Stimulated activated CD4-positive, alpha-beta T cell treated with anti-CD3 and anti-CD28 coated beads, Interleukin-2, amount 100 ng/mL, for 4 hours (primary cell): ENCODE results near the gene NACA2.
"Not testable (repeated sequence)": the region's sequence is repeated elsewhere in the genome, so short reads cannot be mapped to it uniquely, and the experiment has no call there.

Source experiments
- DNase-seq: peaks from one replicate; pipeline ENCODE4 v3.0.0-alpha.2; 2020; ENCODE audit warnings: low read depth

The NACA2 gene

DNA sequence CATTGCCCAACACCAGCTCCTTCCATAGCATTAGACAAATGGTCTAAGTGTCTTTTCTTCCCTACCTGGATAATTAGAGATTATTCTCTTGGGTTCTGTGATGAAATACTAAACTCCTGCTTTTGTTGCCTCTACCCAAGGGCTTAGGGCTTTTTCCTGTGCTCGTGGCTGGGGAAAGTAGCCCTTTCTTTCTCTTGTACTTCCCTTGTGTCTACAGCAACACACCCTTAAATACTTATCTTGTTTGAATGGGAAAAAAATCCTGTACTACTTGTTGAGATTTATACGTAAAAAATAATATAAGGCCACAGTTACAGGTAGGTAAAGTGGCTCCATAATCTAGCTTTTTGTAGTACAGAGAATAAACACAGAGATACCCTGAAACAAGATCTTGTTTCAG lies 7.0 kb upstream of the NACA2 start:
- DNase-seq = no peak

DNA sequence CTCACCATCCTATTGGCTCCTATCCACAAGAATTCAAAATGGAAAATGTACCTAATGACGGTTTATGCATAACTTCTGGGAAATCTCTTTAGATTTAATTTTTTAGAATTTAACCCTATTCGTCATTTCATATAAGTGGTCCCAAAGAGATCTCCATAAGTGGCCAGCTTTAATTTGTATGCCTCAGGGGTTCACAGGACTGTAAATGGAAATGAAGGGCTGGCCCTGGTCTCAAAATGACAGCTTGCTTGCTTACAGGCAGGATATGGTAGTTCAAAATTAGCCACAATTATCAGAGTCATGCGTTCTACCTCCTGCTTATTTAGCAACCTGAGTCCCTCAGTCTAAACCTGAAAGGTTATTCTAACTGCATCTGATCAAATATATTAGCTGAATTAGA lies 6.6 kb upstream of the NACA2 start:
- DNase-seq = no peak

DNA sequence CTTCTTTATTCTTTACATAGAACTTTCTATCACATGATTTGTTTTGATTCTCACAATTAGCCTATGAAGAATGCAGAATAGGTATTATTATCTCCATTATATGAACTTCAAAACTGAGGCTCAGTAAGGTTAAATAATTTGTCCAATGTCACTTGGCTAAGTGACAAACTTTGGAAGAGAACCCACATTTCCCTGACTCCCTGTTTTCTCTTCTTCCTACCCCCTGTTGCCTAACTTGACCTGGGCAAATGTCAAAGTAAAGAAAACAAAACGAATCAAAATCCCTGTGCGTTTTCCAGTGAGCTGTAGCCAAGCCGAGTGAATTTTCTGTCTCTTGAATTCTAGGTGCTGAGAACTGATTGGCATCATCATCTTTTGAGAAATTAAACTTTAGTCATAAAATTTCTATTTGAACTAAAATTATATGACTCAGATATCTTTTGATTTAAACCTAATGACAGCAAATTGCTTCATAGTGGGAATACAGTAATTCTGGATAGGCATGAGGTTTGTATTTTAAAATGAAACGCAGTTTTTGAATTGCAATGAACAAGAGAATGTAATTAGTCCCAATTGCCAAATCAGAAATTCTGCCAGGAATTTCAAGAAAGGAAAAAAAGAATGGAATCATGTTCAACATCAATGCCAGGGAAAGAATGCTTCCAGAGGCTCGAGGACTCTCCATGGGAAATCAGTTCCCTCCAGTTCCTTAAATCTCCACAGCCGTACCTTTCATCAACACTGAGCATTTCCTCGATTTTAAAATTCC lies 4.6 kb upstream of the NACA2 start:
- DNase-seq = no peak

DNA sequence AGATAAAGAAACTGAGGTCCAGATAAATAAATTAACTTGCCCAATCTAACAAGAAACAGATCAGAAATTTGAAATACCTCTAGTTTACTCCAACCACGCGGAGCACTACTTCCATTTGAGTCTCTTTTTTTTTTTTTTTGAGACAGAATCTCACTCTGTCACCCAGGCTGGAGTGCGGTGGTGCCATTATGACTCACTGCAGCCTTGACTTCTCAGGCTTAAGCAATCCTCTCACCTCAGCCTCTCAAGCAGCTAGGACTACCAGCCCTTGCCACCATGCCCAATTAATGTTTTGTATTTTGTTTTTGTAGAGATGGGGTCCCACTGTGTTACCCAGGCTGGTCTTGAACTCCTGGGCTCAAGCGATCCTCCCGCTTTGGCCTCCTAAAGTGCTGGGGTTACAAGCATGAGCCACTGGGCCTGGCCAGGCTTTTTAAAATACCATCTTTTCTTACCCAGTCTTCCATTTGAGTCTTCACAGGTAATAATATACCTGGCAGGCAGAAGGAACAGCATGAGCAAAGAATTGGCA lies 3.3 kb upstream of the NACA2 start:
- DNase-seq = no peak

DNA sequence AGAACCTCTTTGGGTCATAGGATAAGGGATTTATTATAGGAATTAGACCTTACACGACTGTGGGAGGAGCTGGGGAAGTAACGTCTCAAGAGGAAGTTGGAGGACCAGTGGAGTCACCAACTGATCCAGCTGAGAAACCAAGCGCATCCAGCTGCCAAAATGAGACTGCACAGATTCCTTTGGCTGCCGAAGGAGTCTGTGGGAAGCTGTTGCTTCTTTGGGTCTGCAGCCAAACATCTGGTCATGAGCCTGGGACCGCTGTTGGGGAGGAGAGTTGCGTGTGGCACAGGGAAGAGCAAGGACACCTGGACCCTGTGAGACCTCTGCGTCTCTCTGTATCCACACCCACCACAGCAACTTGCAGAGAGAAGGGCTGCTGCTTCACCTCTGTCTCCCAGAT lies 2.4 kb upstream of the NACA2 start:
- no peak for DNase-seq

GRCh38 chr17:61591930-61592329 lies 911 bp upstream of the NACA2 start:
- DNase-seq = no peak

DNA sequence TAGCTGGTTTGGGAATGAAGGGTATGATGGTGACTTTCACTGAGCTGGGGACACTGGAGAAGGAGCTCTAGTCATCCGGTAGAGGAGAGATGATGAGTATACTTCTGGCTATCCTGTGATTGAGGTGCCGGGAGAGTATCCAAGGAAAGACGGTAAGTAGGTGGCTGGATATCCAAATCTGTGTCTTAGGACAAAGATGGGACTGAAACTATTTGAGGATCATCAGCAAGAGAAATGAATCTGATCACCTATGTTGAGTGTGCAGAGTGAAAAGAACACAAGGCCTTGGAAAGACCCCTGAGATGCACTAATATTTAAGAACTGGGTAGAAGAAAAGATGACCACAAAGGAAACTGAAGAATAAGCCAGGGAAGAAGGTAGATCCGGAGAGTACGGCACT lies 1.0 kb downstream of the NACA2 start:
- DNase-seq = no peak

DNA sequence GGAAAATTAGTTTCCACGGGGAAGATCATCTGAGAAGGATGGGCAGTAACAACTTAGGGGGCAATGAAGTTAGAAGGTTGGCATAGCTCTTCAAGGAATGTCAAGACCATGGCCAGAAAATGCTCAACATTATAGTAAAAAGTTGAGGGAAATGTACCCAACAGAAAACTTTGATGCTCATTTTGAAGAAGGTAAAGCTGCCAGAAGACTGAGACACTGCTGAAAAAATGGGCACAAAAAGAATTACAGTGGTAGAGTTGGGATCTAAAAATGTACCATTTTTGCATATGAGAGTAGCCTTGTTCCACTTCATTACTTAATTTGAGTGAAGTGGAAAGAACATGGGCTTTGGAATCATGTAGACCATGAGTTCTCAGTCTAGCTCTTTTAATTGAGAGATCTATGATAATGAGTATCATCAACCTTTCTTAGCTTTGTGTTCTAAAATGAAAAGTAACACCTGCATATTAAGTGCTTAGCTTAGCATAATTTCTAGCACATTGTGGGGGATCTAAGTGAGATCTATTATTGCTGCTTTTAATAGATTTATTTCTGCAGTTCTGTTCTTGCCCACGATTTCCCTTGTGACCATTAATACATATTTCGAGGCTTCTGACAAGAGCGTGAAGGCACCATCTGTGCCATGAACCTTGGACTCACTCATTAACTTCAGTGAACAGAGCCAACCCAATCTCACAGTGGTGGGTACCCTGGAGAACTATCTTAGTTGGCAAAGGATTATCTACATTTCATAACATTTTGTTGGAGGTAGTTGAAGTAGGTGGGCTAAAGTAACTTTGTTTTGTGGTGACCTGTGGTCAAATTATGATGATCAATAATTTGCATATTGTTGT lies 3.0 kb downstream of the NACA2 start:
- no peak for DNase-seq

GRCh38 chr17:61587242-61587641 lies 3.8 kb downstream of the NACA2 start:
- DNase-seq = no peak

GRCh38 chr17:61586622-61587021 lies 4.4 kb downstream of the NACA2 start:
- not testable (repeated sequence) for DNase-seq

DNA sequence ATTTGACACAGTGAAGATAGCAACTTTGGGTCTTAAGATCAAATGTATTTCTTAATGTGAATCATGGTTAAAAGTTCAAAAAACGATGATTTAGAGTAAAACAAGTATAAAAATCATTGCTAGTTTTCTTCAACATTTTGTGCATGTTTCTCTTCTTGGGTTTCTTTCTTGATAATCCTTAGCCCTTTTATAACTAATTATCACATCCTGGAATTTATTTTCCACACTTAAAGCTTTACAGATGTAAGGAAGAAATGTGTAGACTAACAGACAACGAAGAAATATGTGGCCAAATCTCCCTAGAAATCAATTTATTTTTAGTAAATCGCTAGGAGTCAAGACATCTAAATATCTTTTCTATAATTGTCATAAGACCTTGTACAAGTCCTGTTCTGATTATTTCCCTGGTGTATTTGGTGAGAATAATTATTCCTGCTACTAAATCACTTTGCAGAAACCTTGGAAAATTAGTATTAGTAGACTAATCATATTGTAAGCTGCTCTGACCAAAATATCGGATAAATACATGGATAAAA lies 4.9 kb downstream of the NACA2 start:
- no peak for DNase-seq

GRCh38 chr17:61584866-61585265 lies 6.2 kb downstream of the NACA2 start:
- no peak for DNase-seq

GRCh38 chr17:61584266-61584665 lies 6.8 kb downstream of the NACA2 start:
- no peak for DNase-seq

- DNase-seq = no peak
These were observed 7.3 kb downstream of the NACA2 start for GRCh38 chr17:61583660-61584264.

- DNase-seq = no peak
These were observed 7.8 kb downstream of the NACA2 start for GRCh38 chr17:61583242-61583641.

DNA sequence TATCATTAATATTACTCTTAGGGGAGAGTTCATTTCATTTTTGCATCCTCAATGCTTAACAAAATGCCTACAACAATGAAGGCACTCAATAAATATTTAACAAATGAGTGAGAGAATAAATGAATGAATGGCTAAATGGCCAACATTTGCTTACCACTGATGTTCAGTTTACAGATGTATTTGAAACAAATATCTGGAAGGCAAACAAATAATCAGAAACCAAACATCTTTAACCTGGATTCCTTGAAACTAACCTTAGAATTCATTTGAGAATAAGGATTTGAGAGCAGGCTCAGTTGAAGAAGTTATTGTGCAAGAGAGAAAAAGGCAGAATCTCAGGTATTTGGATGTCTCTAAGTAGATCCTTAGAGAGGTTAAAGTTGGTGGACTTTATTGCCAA lies 8.4 kb downstream of the NACA2 start:
- DNase-seq = no peak

GRCh38 chr17:61581611-61582349 lies 9.2 kb downstream of the NACA2 start:
- no peak for DNase-seq

GRCh38 chr17:61580502-61580901 lies 10.5 kb downstream of the NACA2 start:
- DNase-seq = no peak

GRCh38 chr17:61579961-61580360 lies 11.1 kb downstream of the NACA2 start:
- DNase-seq = no peak

- no peak for DNase-seq
These were observed 11.7 kb downstream of the NACA2 start for GRCh38 chr17:61579347-61579746.

DNA sequence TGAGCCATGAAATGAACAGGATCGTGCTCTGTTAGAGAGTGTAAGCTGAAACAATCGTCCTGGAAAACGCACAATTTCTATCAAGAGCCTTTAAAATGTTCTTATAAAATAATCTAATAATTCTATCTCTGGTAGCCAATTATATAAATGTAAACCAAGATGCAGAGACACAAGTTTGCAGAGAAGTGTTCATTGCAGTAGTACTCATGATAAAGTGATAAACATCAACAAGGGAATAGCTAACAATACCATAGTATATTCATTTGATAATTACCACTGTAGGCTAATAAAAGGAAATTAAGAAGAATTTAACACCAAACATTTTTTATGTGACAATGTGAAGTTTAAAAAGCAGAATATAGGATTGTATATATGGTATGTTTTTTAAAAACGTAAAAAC lies 12.4 kb downstream of the NACA2 start:
- DNase-seq = no peak

DNA sequence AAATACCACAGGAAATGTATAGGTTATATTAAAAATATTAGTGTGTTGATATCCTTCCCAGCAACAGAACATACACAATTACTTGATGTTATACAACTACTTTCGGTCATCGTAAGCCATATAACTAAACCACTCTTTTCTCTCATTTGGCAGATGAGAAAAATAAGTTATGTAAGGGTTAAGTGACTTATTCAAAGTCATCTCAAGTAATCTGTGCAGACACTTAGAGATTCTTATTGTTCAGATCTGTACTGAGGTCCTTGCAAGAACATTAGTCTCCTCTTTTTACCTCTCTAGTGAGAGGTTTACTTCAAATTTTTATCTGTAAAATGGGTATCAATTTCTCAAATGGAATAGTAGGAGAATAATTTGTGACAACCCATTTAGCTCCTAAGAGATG lies 15.0 kb downstream of the NACA2 start:
- no peak for DNase-seq
